HG03196 (cell line): ENCODE data around the gene SLC25A6.
A peak's percentile ranks its signal among the peaks of the same experiment; 100 is the strongest.
"Not testable (repeated sequence)": the region's sequence is repeated elsewhere in the genome, so short reads cannot be mapped to it uniquely, and the experiment has no call there.

ENCODE experiments used
- ATAC-seq: cut with Tn5 transposase; IDR thresholded peaks from one replicate; pipeline ENCODE4 v1.9.1; 2021; ENCODE audit not compliant: unreplicated experiment

The SLC25A6 gene

GRCh38 chrX:1391707-1392375, at the start of gene SLC25A6:
Gene SLC25A6, minus strand, starts transcription at chrX:1392113. Its CDS starts 104 bp downstream, at chrX:1392009.
- ATAC-seq, result peak; percentile 95

DNA sequence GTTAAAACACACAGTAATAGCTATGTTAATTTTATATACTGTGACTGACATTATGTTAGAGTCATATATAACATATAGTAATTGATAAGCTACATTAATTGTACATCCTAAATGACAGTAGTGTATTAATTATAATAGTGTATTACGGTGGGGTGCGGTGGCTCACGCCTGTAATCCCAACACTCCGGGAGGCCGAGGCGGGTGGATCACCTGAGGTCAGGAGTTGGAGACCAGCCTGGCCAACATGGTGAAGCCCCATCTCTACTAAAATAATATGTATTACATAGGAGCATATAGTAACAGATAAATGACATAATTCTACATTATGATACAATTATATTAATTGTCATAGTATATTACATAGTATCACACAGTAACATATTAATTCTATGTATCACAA, 48.6 kb upstream of the SLC25A6 start:
- no peak for ATAC-seq

DNA sequence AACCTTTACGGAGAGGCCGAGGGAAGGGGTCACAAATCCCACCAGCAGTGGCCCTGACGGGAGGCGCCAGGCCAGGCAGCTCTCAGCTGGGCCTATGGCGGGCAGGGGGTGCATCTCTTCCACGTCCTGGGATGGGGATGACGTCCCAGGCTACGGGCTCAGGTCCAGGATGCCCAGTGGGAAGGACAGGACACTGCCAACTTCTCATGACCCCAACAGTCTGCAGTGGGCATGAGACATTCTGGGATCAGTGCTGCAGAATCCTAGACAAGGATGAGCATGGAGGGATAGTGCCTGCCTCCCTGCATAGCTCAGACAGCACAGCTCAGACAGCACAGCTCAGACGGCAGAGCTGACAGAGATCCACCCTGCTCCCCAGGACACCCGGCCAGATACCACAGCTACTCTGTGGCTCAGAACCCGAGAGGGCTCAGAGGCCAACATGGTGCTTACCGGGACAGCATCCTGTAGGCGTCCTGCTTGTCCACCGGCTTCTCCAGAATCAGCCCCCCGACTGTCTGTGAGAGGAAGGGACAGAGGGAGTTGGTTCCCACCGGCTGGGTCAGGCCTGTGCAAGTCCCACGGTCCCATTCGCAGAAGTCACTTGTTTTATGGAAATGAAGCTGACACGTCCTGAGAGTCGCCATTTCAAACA, 43.5 kb upstream of the SLC25A6 start:
- ATAC-seq, result no peak

- no peak for ATAC-seq
These were observed 42.9 kb upstream of the SLC25A6 start for GRCh38 chrX:1434871-1435240.

GRCh38 chrX:1433646-1434357, 41.9 kb upstream of the SLC25A6 start:
- ATAC-seq, result no peak

GRCh38 chrX:1430451-1430850, 38.5 kb upstream of the SLC25A6 start:
- ATAC-seq, result no peak

GRCh38 chrX:1427756-1428155, 35.8 kb upstream of the SLC25A6 start:
- ATAC-seq, result no peak

DNA sequence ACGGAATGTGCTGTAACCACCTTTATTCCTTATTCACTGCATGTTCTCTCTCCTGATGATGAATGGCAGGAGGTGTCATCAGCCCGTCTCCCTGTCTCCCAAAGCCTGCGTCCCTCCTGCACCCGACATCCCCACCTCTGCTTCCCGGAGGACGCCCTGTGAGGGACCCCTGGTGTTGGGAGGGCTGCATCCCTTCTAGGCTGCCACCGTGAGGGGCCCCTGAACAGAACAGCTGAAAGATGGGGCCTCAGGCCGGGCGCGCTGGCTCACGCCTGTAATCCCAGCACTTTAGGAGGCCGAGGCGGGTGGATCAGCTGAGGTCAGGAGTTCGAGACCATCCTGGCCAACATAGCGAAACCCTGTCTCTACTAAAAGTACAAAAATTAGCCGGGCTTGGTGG, 34.4 kb upstream of the SLC25A6 start:
- ATAC-seq, result not testable (repeated sequence)

GRCh38 chrX:1425381-1425780, 33.5 kb upstream of the SLC25A6 start:
- no peak for ATAC-seq

GRCh38 chrX:1424147-1424851, 32.4 kb upstream of the SLC25A6 start:
- no peak for ATAC-seq

GRCh38 chrX:1423215-1423614, 31.3 kb upstream of the SLC25A6 start:
- ATAC-seq, result no peak

DNA sequence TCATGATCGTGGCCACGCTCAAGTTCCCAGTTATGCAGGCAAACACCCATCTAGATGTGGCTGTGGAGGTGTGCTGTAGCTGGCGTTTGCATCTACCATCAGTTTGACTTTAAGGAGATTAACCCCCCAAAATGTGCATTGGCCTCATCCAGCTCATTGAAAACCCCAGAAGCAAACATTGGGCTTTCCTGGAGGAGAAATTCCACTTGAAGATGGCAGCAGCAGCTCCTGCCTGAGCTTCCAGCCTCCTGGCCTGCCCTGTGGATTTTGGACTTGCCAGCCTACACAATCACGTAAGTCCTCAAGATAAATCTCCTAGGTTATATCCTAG, 30.2 kb upstream of the SLC25A6 start:
- ATAC-seq, result no peak

GRCh38 chrX:1421433-1422134, 29.7 kb upstream of the SLC25A6 start:
- no peak for ATAC-seq

DNA sequence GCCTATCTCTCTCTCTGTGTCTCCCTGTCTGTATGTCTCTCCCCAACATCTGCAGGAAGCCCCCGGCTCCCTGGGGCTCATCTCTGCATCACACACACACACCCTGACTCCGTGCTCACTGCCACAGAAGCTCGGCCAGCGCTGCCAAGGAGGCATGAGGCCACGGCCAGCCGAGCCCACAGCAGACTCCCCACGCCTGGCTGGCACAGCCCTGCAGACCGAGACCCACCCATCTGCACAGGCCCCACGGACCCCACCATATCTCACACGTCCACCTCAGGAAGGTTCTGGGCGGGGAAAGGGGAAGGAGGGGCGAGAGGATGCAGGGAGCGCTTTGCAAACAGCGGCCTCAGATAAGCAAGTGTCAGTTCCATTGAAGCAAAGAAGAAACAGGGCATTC, 28.5 kb upstream of the SLC25A6 start:
- ATAC-seq, result no peak

- no peak for ATAC-seq
These were observed 27.8 kb upstream of the SLC25A6 start for GRCh38 chrX:1419545-1420355.

- ATAC-seq, result no peak
These were observed 27.1 kb upstream of the SLC25A6 start for GRCh38 chrX:1418901-1419544.

- no peak for ATAC-seq
These were observed 26.2 kb upstream of the SLC25A6 start for GRCh38 chrX:1417921-1418771.

DNA sequence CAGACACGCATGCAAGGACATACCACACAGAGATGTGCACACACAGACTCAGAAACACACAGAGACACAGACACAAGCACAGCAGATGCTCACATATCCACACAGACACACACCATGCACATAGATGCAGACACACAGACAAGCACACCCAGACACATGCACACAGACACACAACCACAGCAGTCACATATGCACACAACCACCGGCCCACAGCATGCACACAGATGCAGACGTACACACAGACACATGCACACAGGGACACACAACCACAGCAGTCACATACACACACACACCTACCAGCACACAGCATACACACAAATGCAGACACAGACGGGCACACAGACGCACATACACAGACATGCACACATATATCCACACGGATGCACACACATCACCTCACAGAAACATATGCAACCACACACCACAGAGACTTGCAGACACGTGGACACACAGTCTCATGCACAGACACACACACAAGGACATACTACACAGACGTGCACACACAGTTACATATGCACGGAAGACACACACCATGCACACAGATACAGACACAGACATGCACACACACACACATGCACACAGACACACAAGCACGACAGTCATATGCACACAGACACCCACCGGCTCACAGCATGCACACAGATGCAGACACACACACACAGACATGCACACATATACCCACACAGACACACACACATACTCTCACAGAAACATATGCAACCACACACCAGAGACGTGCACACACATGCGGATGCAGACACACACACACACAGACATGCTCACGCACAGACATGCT, 25.2 kb upstream of the SLC25A6 start:
- ATAC-seq, result no peak
